ENCODE data around the gene TOGARAM2.
A peak's percentile ranks its signal among the peaks of the same experiment; 100 is the strongest.
"Not testable (repeated sequence)": the region's sequence is repeated elsewhere in the genome, so short reads cannot be mapped to it uniquely, and the experiment has no call there.

TOGARAM2 gene

DNA sequence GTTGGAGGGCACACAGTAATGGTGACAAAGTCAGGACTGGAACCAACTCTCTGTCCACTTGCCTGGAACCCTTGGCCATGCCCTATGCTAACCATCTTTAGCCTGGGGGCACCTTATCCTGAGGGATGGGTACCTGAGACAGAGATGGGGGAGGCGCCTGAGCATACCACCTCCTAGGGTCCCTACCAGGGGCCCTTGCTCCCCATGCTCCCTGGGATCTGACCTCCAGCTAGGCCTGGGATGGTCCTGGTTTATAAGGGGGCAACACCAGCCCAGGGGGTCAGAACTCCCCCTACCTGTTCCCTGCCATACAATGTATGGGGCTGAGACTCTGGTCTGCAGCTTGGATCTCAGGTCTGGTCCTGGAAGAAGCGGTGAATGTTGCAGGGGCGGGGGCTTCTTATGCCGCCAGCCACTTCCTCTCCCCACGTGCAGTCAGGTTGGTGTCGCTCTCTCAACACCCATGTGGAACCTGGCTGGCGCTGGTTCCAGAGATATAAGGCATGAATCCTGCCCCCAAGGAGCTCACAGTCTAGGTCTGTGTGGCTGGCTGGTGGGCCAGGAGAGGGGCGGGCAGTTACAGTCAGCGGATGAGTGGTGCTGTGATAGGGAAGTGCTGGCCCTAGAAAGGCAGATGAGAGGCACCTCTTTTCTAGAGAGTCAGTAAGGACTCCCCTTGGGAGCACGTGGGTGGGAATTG is 3.8 kb upstream of the TOGARAM2 start:
- no peak for DNase-seq (ENCODE audit: low read depth)

- DNase-seq (ENCODE audit: low read depth) = not testable (repeated sequence)
Measured at GRCh38 chr2:28978001-28978400, 3.1 kb upstream of the TOGARAM2 start.

DNA sequence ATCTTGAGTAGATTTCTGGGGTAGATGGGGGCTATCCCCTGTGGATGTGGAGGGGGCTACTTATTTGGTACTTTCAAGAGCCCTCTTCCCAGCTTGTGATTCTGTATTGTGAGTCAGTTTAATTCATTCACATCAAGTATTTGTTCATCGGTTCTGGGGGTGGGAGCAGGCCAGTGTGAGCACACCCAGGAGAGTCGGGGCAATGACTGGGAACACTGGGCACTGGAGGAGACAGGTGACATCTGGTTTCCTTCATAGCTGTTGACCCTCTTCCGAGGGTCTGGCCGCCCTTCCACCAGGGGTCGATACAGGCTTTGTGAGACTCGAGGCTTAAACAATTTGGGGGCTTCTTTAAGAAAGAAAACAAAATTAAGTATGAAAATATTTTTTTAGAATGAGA is 2.5 kb upstream of the TOGARAM2 start:
- DNase-seq (ENCODE audit: low read depth) = no peak

GRCh38 chr2:28979041-28979440 is 2.1 kb upstream of the TOGARAM2 start:
- DNase-seq (ENCODE audit: low read depth) = no peak

GRCh38 chr2:28979576-28980366 is 1.3 kb upstream of the TOGARAM2 start:
- DNase-seq (ENCODE audit: low read depth) = no peak

- no peak for DNase-seq (ENCODE audit: low read depth)
Measured at GRCh38 chr2:28980368-28981015, 606 bp upstream of the TOGARAM2 start.

DNA sequence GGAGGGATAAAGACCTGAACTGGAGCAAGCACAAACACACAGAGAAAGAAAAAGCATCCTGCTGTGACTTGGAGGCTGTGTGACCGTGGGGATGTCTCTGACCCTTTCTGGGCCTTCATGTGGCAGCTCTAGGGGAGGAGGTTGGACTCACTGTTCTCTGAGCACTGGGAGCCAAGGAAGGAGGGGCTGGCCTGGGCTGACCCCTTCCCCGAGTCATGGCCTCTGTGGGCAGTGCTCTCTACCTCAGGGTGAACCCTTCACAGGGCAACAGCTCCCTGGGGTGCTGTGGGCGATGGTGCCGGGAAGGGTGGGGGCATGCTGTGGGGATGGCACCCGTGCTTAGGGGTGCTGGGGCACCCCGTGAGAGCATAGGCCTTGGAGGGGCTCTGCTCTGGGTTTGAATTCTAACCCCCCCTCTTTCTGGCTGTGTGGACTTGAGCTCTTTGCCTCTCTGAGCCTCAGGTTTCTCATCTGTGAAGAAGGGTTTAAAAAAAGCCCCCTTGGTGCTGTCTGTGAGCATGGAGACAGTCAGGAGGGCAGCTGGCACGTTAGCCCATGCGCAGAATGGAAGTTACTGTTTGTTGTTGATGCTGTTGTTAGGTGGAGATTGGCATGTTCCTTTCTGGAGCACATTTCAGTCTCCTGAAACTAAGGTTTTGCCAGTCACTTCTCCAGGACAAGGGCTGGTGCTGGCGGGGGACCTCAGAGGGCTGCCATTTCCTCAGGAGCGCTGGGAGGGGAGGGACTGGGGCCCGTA is 700 bp downstream of the TOGARAM2 start:
- no peak for DNase-seq (ENCODE audit: low read depth)

GRCh38 chr2:28982381-28982950 is 1.4 kb downstream of the TOGARAM2 start:
- DNase-seq (ENCODE audit: low read depth) = peak; percentile 56

DNA sequence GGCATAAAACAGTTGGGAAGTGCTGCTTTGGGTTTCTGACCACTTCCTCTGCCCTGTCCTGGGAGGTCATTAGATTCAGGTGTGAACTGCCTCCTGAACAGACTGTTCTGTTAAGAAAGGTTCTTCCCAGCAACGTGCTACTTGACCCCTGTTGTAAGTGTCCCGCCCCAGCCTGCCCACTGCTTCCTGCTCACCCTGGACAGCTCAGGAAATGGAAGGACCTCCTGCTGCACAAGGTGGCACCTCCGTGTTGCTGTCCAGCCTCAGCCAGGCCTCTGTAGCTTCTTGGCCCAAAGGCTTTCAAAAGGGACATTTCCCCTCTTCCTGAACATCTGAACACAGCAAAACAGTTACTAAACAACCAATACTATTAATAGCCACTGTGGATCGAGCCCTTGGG is 5.3 kb downstream of the TOGARAM2 start:
- DNase-seq (ENCODE audit: low read depth) = no peak

DNA sequence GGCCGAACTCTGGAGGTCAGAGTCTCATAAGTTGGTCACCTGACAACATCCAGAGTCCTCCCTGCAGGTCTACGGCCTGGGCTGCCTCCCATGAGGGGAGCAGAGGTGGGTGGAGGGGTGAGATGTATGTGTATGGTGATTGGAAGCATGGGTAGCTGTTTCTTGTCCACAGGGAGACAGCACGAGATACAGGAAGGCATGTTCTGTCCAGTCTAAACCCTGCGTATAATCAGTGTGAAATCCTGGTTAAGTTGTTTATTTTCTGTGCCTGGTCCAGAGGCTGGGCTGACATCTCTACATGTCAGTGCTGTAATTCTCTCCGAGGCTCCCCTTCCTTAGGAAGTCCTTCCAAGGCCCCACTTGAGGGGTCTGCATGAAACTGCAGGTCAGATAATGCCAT is 8.9 kb downstream of the TOGARAM2 start:
- no peak for DNase-seq (ENCODE audit: low read depth)

DNA sequence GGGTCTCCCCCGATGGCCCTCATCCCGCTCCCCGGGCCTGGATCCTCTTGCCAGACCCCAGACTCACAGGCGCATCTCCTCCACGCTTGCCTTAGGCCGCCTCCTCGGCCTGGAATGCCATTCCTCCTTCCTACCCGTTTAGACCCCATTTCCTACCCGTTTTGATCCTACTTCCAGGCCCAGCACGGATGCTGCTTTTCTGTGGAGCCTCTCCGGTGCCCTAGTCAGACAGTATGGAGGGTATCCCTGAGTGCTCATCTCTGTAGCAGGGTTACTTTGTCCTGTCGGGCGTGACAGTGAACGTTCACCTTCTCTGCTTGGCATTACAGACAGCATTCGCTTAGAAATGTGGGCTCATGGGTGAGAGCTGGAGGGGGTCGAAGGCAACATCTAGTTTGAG is 9.3 kb downstream of the TOGARAM2 start:
- DNase-seq (ENCODE audit: low read depth) = no peak

DNA sequence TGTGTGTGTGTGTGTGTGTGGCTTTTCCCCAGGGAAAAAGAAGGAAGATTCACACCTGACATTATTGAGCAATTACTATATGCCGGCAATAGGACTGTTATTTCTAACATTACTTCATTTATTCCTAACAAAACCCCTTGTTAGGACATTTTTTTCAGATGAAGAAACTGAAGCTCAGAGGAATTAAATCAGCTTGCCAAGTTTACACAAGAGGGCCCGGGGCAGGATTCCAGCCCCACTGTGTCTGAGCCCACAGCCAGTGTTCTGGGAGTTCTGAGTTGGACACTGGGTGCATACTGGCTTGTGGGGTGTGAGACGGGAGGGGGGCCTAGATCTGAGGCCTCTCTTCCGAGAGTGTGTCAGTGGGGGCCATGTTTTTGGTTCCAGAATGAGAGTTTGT is 9.9 kb downstream of the TOGARAM2 start:
- DNase-seq (ENCODE audit: low read depth) = peak; percentile 82

DNA sequence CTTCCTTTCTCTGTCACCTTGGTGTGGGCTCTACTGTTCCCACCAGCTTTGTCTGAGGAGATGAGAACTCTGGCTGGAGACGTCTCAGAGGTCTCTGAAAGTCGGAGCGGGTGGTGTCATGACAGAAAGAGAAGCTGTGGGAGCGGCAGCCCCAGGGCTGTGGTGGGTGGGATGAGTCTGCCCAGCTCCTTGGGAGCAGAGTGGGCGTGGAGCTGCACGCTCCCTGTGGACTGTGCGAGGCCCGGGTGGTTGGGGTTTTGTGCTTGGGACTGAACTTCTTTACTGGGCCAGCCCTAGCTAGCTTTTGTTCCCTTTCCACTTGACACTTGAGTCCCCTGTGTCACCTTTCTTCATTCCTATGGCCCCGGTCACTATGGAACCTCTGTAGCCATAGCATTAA is 10.4 kb downstream of the TOGARAM2 start:
- no peak for DNase-seq (ENCODE audit: low read depth)

GRCh38 chr2:28993206-28993960 is 12.3 kb downstream of the TOGARAM2 start:
- no peak for DNase-seq (ENCODE audit: low read depth)

- no peak for DNase-seq (ENCODE audit: low read depth)
Measured at GRCh38 chr2:28994074-28994473, 13.0 kb downstream of the TOGARAM2 start.

- no peak for DNase-seq (ENCODE audit: low read depth)
Measured at GRCh38 chr2:28994679-28995078, 13.6 kb downstream of the TOGARAM2 start.

DNA sequence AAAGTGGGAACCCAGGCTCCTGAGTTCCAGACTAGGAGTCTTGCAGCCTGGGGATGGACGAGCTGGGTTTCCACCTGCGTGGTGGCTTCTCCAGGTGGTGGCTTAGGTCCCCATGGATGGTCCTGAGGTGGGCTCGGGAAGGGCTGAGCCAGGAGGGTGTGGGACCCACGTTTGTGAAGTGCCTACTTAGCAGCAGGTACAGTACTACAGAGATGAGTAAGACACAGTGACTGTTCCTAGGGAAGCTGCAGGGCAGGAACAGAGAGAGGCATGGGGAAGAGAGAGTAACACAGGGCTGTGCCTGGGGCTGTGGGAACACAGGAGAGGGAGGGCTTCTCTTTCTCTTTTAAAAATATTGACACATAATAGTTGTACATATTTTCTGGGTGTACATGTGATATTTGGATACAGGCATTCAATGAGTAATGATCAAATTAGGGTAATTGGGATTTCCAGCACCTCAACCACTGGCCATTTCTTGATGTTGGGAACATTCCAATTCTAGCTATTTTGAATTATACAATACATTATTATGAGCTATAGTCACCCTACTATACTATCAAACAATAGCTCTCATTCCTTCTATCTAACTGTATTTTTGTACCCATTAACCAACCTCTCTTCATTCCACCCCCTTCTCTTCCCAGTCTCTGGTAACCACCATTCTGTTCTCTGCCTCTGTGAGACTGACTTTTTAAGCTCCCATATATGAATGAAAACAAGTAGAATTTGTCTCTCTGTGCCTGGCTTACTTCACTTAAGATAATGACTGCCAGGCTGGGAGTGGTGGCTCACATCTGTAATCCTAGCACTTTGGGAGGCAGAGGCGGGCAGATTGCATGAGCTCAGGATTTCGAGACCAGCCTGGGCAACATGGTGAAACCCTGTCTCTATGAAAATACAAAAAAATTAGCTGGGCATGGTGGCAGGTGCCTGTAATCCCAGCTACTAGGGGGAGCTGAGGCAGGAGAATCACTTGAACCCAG is 15.0 kb downstream of the TOGARAM2 start:
- no peak for DNase-seq (ENCODE audit: low read depth)

DNA sequence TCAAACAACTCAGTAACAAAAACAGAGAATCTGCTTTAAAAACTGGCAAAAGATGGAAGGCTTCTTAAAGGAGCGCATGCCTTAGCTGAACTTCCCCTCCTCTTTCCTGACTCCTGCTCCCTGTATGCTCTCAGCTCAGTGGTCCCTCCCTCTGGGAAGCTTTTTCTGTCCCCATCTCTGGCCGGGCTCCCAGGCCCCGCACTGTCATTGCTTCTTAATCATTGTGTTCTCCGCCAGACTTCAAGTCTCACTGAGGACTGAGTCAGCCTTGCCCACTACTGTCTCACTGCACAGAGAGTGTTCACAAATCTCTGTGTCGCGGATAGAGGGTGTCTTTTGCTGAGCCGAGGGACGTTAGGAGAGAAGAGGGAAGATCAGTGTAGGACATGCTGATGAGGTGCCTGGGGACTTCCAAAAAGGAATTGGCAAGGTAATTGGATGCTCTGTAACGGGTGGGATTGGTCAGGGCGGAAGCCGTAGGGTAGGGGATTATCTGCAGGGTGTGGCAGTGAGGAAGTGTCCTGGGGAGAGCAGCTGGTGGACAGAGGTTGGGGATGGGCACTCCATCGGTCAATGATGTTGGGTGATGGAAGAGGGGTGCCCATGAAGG is 16.2 kb downstream of the TOGARAM2 start:
- DNase-seq (ENCODE audit: low read depth) = no peak

DNA sequence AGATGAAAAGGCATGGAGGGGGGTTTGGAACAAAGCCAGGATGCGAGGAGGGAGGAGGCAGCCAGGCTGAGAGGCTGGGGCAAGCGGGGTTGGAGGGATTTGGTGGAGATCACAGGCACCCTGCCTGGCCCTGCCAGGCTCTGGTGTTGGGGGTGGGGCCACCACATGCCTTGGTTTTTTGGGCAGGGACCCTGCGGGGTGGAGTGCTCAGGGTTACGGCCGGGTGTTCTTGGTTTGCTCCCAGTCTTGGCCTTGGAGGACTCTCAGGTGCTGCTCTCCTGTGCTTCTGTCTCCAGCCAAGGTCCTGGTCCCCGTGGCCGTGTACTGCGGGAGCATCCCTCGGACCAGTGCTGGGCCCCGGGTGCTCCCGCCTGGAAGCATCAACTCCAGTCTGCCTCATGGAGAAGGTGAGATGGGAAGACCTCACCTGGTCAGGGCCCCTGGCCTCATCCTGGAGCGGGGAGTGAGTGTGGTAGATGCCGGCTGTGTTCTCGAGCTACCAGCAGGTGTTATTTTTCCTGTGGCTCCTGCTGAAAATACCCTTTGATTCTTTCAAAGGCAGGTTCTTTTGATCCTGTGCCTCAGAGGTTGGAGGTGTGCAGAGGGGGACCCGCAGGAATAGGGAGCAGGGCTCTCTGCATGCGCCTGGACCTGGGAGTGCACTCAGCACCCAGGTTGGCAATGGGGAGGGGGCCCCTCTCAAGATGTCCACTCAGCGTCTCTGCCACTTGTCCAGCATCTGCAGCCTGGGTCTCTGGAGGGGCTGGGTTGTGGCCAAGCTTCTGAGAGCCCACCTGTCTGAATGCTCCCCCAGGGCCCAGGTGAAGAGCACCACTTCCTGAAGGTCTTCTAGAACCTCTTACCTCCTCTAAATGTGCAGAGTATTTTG is 17.0 kb downstream of the TOGARAM2 start:
- DNase-seq (ENCODE audit: low read depth) = no peak
